Prostate gland (tissue), 2 donors: ENCODE data around the gene RGMB. TPM values are rescaled to one million over a fixed set of nuclear protein-coding genes. Genes with fewer than 3 reads are reported as not detected.

Source experiments
- DNase-seq: peaks from one replicate; pipeline ENCODE4 v3.0.0-alpha.2; 2019; ENCODE audit warnings: low spot score
- H3K27ac ChIP-seq, 2 donors: fragments of 200-600 bp; sonication (generic); 2 replicates each; pipeline ENCODE4 v1.5.1; 2017 to 2019
- H3K27me3 ChIP-seq: fragments of 200-600 bp; sonication (generic); replicated peaks from 2 replicates; pipeline ENCODE4 v1.5.1; 2019; ENCODE audit not compliant: insufficient read depth
- H3K36me3 ChIP-seq, 2 donors: fragments of 200-600 bp; sonication (generic); 1 replicate in 1 of 2; 2 replicates in 1 of 2; pipeline versions ENCODE4 v1.5.1 to v1.8.1; 2017 to 2019
- H3K4me1 ChIP-seq: fragments of 200-600 bp; sonication (generic); replicated peaks from 2 replicates; pipeline ENCODE4 v1.5.1; 2019
- H3K4me3 ChIP-seq, 2 donors: fragments of 200-600 bp; sonication (generic); 2 replicates each; pipeline ENCODE4 v1.5.1; 2017 to 2019
- H3K9me3 ChIP-seq: fragments of 200-600 bp; sonication (generic); 2 replicates; pipeline ENCODE4 v1.5.1; 2017
- CTCF ChIP-seq, 4 experiments: fragments of 200-600 bp in 2 of 4; fragments of 450-650 bp in 2 of 4; sonication (generic) in 2 of 4; IDR thresholded peaks; 1 replicate in 3 of 4; 2 replicates in 1 of 4; pipeline ENCODE4 v1.5.1; 2016 to 2019; ENCODE audit warnings: antibody characterized with exemption in 4 of 4, mild to moderate bottlenecking in 2 of 4, moderate library complexity in 2 of 4
- POLR2A ChIP-seq: fragments of 450-650 bp; IDR thresholded peaks from one replicate; pipeline ENCODE4 v1.6.1; 2016; ENCODE audit warnings: antibody characterized with exemption, mild to moderate bottlenecking
- POLR2AphosphoS5 ChIP-seq: sonication (generic); formaldehyde crosslinking; IDR thresholded peaks from one replicate; pipeline ENCODE4 v1.6.1; 2017; ENCODE audit warnings: antibody characterized with exemption
- WGBS: methylation state at CpG from one replicate; pipeline ENCODE4 v1.1.5; 2018; 5-methylcytosine and 5-hydroxymethylcytosine counted together
- intact Hi-C: fragments of 100-400 bp; cut with DNase I; formaldehyde crosslinking; loops from one replicate; pipeline ENCODE4 v1.14.2; 2022
- total RNA-seq, 2 donors: library from RNA; depleted of rRNA; stranded (reverse); fragments of >200 nt; gene quantifications; one replicate each; pipeline ENCODE4 v1.1.0, GENCODE V29; 2016

The RGMB gene
- 10 to 100 TPM; 56.5 to 62.2 TPM for total RNA-seq

GRCh38 chr5:98773464-98774191 lies at the start of gene RGMB:
Gene RGMB, plus strand, starts transcription at chr5:98773663. Its CDS starts 408 bp downstream, at chr5:98774071.
- 2% methylated on average over 71 of the region's 84 CpGs for WGBS
- Histone ChIP-seq H3K27me3 (no peaks in the 10 kb centered on the region), H3K36me3 (no peaks in the 10 kb centered on the region), H3K4me3 (peak within 1 kb of the TSS; percentile 75 to 92), H3K27ac (peak within 1 kb of the TSS; percentile 93 to 94), H3K4me1 (peaks cover 8% of the 10 kb centered on the region), H3K9me3 (no peaks in the 10 kb centered on the region)
- peak in 1 of 4 experiments; percentile 27 for TF ChIP-seq CTCF (IDR thresholded peaks at IDR 0.05)
- peak; percentile 98 for TF ChIP-seq POLR2A
- peak; percentile 22 for TF ChIP-seq POLR2AphosphoS5
- peak; percentile 99 for DNase-seq
- intact Hi-C loops = loop anchor here (5.0 to 10.0 kb wide), 4 partner anchors 341 to 1966 kb away; partner anchors contain the start of genes ERAP1 and RIOK2

- Histone ChIP-seq H3K4me1 (no peaks in the 10 kb centered on the region), H3K9me3 (no peaks in the 10 kb centered on the region), H3K36me3 (no peaks in the 10 kb centered on the region), H3K27ac (no peak overlapping the region), H3K4me3 (no peak overlapping the region), H3K27me3 (no peaks in the 10 kb centered on the region)
- no peak for DNase-seq
- WGBS = 65% methylated on average over 2 of the region's 2 CpGs
- TF ChIP-seq POLR2A = no peak
- TF ChIP-seq CTCF (IDR thresholded peaks at IDR 0.05) = no peak
- no peak for TF ChIP-seq POLR2AphosphoS5
- intact Hi-C loops = no loop called here
These were observed 47.2 kb upstream of the RGMB start for GRCh38 chr5:98726258-98726657.

GRCh38 chr5:98727686-98728085 lies 45.8 kb upstream of the RGMB start:
- Histone ChIP-seq H3K27me3 (no peaks in the 10 kb centered on the region), H3K4me3 (no peak overlapping the region), H3K9me3 (no peaks in the 10 kb centered on the region), H3K27ac (no peak overlapping the region), H3K4me1 (no peaks in the 10 kb centered on the region), H3K36me3 (no peaks in the 10 kb centered on the region)
- DNase-seq = no peak
- intact Hi-C loops = no loop called here
- WGBS = 84% methylated on average over 5 of the region's 5 CpGs
- TF ChIP-seq POLR2A (no peak), POLR2AphosphoS5 (no peak), CTCF (IDR thresholded peaks at IDR 0.05) (no peak)

GRCh38 chr5:98734646-98735045 lies 38.8 kb upstream of the RGMB start:
- no peak for DNase-seq
- no peak for TF ChIP-seq POLR2A
- no peak for TF ChIP-seq CTCF (IDR thresholded peaks at IDR 0.05)
- no peak for TF ChIP-seq POLR2AphosphoS5
- Histone ChIP-seq H3K27ac (no peak overlapping the region), H3K9me3 (no peaks in the 10 kb centered on the region), H3K27me3 (no peaks in the 10 kb centered on the region), H3K4me3 (no peak overlapping the region), H3K36me3 (no peaks in the 10 kb centered on the region), H3K4me1 (no peaks in the 10 kb centered on the region)
- intact Hi-C loops = no loop called here
